HG03378 (cell line): ENCODE data around the gene KRT84.

ENCODE experiments used
- ATAC-seq: cut with Tn5 transposase; IDR thresholded peaks from one replicate; pipeline ENCODE4 v1.9.1; 2021; ENCODE audit warnings: mild to moderate bottlenecking, moderate library complexity; ENCODE audit not compliant: unreplicated experiment

KRT84 gene

GRCh38 chr12:52385226-52385702 is at the start of gene KRT84:
TSS of gene KRT84 (minus strand) at chr12:52385652. CDS start at chr12:52385585, 67 bp downstream.
- no peak for ATAC-seq

- ATAC-seq, result no peak
These were observed 49.5 kb upstream of the KRT84 start for GRCh38 chr12:52434760-52435530.

- ATAC-seq, result no peak
These were observed 48.8 kb upstream of the KRT84 start, which contains the start of gene KRT75 for GRCh38 chr12:52434081-52434733. TSS of gene KRT75 (minus strand) at chr12:52434371. CDS start at chr12:52434304, 67 bp downstream.

GRCh38 chr12:52433501-52434080 is 48.1 kb upstream of the KRT84 start:
- no peak for ATAC-seq

- ATAC-seq, result no peak
These were observed 47.2 kb upstream of the KRT84 start for GRCh38 chr12:52432559-52433207.

GRCh38 chr12:52428121-52428520 is 42.7 kb upstream of the KRT84 start:
- no peak for ATAC-seq

- no peak for ATAC-seq
These were observed 41.6 kb upstream of the KRT84 start for GRCh38 chr12:52427083-52427482.

GRCh38 chr12:52426034-52426433 is 40.6 kb upstream of the KRT84 start:
- no peak for ATAC-seq

GRCh38 chr12:52425466-52425865 is 40.0 kb upstream of the KRT84 start:
- no peak for ATAC-seq

GRCh38 chr12:52423661-52424500 is 38.4 kb upstream of the KRT84 start:
- ATAC-seq, result no peak

GRCh38 chr12:52423035-52423434 is 37.6 kb upstream of the KRT84 start:
- ATAC-seq, result no peak

- ATAC-seq, result no peak
These were observed 34.2 kb upstream of the KRT84 start for GRCh38 chr12:52419656-52420055.

- ATAC-seq, result no peak
These were observed 33.2 kb upstream of the KRT84 start for GRCh38 chr12:52418576-52419110.

- no peak for ATAC-seq
These were observed 32.3 kb upstream of the KRT84 start for GRCh38 chr12:52417740-52418139.

- no peak for ATAC-seq
These were observed 31.3 kb upstream of the KRT84 start for GRCh38 chr12:52416795-52417194.

GRCh38 chr12:52415870-52416750 is 30.7 kb upstream of the KRT84 start:
- ATAC-seq, result no peak

- ATAC-seq, result no peak
These were observed 29.5 kb upstream of the KRT84 start for GRCh38 chr12:52414936-52415335.

GRCh38 chr12:52413782-52414345 is 28.4 kb upstream of the KRT84 start:
- no peak for ATAC-seq

GRCh38 chr12:52413202-52413601 is 27.8 kb upstream of the KRT84 start:
- ATAC-seq, result no peak
